RWPE2 (cell line): ENCODE measurements around the gene ATP2A3.

Experiments
- ATAC-seq: fragments of 200-7000 bp; cut with Tn5 transposase; 3 replicates; pipeline ENCODE4 v1.9.1; 2021; ENCODE audit warnings: low read depth
- DNase-seq: peaks from one replicate; pipeline ENCODE4 v3.0.0-alpha.2; 2020; ENCODE audit warnings: low spot score
- H3K27ac ChIP-seq: fragments of 450-650 bp; 2 replicates; pipeline ENCODE4 v1.5.1; 2017; ENCODE audit warnings: mild to moderate bottlenecking; ENCODE audit not compliant: poor library complexity, severe bottlenecking
- H3K27me3 ChIP-seq: fragments of 250-450 bp; sonication (Bioruptor Pico); 2 replicates; pipeline ENCODE4 v1.5.1; 2021; ENCODE audit warnings: mild to moderate bottlenecking, moderate library complexity; ENCODE audit not compliant: insufficient read depth, poor library complexity, severe bottlenecking
- H3K36me3 ChIP-seq: fragments of 250-450 bp; sonication (Bioruptor Pico); 2 replicates; pipeline ENCODE4 v1.5.1; 2020; ENCODE audit warnings: low read depth, mild to moderate bottlenecking, moderate library complexity
- H3K4me1 ChIP-seq: fragments of 250-450 bp; sonication (Bioruptor Pico); 2 replicates; pipeline ENCODE4 v1.5.1; 2021; ENCODE audit warnings: mild to moderate bottlenecking, moderate library complexity; ENCODE audit not compliant: insufficient read depth, poor library complexity, severe bottlenecking
- H3K4me3 ChIP-seq: fragments of 250-450 bp; sonication (Bioruptor Pico); 2 replicates; pipeline ENCODE4 v1.5.1; 2021; ENCODE audit warnings: mild to moderate bottlenecking, moderate library complexity; ENCODE audit not compliant: severe bottlenecking
- H3K9me3 ChIP-seq: fragments of 250-450 bp; sonication (Bioruptor Pico); 2 replicates; pipeline ENCODE4 v1.5.1; 2021; ENCODE audit warnings: mild to moderate bottlenecking, moderate library complexity; ENCODE audit not compliant: severe bottlenecking
- CTCF ChIP-seq: fragments of 450-650 bp; IDR thresholded peaks from one replicate; pipeline ENCODE4 v1.5.1; 2017; ENCODE audit warnings: mild to moderate bottlenecking, moderate library complexity; ENCODE audit not compliant: poor library complexity, severe bottlenecking

ATP2A3 gene

DNA sequence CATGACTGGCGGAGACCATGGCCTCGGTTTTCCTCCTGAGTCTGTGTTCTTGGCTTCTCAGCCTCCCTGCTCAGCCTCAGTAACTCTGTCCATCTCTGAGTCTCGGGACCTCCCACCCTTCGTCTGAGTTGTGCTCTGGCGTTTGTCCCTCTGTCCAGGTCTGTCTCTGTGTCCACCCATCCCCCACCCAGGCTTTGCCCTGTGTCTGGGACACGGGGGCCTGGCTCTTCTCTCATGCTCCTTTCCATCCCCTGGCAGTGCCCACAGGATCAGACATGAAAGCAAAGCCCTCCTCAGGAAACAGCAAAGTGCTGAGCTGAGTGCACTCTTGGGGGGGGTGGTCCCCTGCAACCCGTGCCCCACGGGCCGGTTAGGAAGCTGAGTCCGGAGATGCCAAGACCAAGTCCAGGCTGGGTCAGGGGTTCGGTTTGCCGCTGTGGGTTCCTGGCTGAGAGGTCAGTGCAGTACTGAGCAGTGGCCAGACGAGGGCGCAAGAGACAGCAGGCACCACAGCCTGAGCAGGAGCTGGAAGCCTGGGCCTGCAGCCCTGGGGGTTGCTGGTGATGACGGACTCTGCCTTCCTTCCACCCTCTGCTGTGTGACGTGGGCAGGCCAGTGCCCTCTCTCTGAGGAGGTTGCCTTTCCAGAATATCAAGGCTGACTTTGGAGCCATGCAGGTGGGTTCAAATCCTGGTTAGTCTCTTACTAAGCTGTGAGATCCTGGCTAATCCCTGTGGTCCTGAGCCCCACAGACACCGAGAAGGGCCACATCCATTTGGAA, 50.5 kb downstream of the ATP2A3 start:
- DNase-seq (no peak), ATAC-seq (peak; percentile 73)
- Histone ChIP-seq H3K9me3 (no peaks in the 10 kb centered on the region), H3K4me3 (no peak overlapping the region), H3K27me3 (no peaks in the 10 kb centered on the region), H3K36me3 (no peaks in the 10 kb centered on the region), H3K27ac (no peak overlapping the region), H3K4me1 (no peaks in the 10 kb centered on the region)
- TF ChIP-seq CTCF = peak; percentile 91

DNA sequence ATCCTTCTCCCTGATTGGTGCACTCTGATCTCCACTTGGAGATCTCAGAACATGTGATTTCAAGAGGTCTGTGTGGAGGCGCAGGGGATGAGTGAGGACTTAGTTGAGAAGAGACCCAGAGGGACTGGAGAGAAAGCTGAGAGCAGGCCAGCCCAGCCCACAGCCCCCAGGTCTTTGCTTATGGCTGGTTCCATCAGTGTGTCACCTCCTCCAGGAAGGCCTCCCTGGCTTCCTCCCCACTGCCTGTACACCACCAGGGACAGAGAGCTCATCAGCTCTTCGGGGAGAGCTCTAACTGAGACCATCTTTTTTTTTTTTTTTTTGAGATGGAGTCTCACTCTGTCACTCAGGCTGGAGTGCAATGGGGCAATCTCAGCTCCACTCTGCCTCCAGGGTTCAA, 51.4 kb downstream of the ATP2A3 start:
- DNase-seq (no peak), ATAC-seq (no peak)
- TF ChIP-seq CTCF = no peak
- no peak overlapping the region for H3K27ac ChIP-seq
- H3K4me3 ChIP-seq = no peak overlapping the region
- H3K9me3 ChIP-seq = no peaks in the 10 kb centered on the region
- H3K4me1 ChIP-seq = no peaks in the 10 kb centered on the region
- H3K36me3 ChIP-seq = no peaks in the 10 kb centered on the region
- no peaks in the 10 kb centered on the region for H3K27me3 ChIP-seq

DNA sequence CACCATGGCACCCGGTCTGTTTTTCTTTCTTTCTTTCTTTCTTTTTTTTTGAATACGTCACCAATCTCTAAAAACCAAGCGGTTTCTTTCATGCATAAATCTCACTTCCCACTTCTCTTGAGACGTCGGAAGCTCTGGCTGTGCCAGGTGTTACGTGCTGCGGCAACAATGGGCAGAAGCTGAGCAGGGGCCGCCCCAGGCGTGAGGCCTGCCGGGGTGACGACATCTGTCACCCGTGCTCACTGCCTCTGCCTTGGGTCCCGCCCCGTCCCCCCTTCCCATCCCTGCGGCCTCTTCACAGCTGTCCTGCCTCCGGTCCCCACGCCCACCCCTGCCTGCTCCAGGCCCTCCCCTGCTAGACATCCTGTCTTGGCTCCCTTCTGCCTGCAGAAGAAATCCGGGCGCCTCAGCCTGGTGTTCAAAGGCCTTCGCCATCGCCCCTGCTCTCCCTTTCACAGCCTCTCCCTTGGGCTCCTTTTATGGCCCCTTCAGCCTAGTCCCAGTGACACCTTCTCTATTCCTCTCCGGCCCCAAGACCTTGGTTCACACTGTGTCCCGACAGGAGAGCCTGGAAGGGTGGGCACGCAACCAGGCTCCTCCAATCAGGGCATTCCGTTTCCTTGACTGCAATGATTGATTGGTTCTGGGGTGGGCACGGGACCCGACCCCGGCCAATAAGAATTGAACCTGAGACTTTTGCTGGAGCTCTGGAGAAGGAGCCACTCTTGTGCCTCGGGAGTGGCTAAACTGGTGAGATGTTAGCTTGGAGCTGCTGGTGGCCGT, 52.8 kb downstream of the ATP2A3 start:
- H3K4me1 ChIP-seq = no peaks in the 10 kb centered on the region
- ATAC-seq (no peak), DNase-seq (no peak)
- H3K9me3 ChIP-seq = no peaks in the 10 kb centered on the region
- no peak overlapping the region for H3K27ac ChIP-seq
- no peaks in the 10 kb centered on the region for H3K36me3 ChIP-seq
- H3K27me3 ChIP-seq = no peaks in the 10 kb centered on the region
- no peak for TF ChIP-seq CTCF
- no peak overlapping the region for H3K4me3 ChIP-seq

GRCh38 chr17:3910420-3911270, 53.6 kb downstream of the ATP2A3 start:
- H3K4me3 ChIP-seq = no peak overlapping the region
- ATAC-seq = no peak

More at GRCh38 chr17:3910420-3911270, 53.6 kb downstream of the ATP2A3 start:
- no peak for TF ChIP-seq CTCF
- H3K27me3 ChIP-seq = no peaks in the 10 kb centered on the region
- no peaks in the 10 kb centered on the region for H3K36me3 ChIP-seq
- H3K9me3 ChIP-seq = no peaks in the 10 kb centered on the region
- DNase-seq = no peak
- H3K4me1 ChIP-seq = no peaks in the 10 kb centered on the region
- H3K27ac ChIP-seq = no peak overlapping the region
